UCSD-AML1 (cell line): ENCODE data around the gene NDUFS7.
A peak's percentile ranks its signal among the peaks of the same experiment; 100 is the strongest.
"Not testable (repeated sequence)": the region's sequence is repeated elsewhere in the genome, so short reads cannot be mapped to it uniquely, and the experiment has no call there.

Experiments
- DNase-seq: peaks from one replicate; lab custom pipeline; 2025; ENCODE audit not compliant: unreplicated experiment; lab: John Stamatoyannopoulos, UW

Gene NDUFS7

DNA sequence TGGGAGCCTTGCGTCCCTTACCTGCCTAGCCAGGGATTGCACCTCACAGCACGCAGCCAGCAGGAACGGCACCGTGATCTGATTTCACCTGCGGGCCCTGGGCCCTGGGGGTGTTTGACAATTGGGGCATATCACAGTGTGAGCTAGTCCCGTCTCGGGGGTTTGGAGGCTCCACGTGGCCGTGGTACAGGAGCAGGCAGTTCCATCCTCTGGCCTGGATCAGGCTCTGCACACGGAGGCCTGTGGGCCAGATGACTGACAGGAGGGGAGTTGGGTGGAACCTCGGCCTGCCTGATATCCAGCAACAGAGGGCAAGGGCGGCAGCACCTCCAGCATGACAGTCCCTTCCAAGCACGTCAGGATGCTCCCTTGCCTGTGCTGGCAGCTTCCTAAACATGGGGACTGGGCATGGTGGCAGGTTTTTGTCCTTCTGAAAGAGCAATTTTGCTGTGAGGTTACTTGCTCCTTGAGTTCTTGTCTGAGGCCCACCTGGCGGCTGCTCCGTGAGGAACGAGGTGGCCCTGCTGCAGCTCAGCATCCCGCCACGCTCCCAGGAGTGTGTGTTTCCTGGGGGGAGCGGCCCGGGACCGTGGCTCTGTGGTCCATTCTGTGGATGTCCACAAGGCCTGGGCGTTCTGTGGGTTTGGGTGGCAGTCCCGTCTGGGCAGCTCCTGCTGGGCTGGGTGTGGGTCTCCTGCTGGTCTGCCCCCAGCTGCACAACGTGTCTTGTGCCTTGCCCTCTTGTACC, 48.2 kb downstream of the NDUFS7 start:
- no peak for DNase-seq

DNA sequence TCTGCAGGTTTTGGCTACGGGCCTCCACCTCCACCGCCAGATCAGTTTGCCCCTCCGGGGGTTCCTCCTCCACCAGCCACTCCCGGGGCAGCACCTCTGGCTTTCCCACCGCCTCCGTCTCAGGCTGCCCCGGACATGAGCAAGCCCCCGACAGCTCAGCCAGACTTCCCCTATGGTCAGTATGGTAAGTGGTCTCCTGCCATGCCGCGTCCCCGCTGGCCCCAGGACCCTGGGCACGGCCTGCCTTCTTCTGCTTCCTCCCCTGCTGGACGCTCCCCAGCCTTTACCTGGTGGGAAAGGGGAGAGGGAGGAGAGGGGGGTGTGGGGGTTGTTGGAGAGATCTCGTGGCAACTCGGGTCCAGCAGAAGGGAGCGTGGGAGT, 48.8 kb downstream of the NDUFS7 start:
- no peak for DNase-seq

DNA sequence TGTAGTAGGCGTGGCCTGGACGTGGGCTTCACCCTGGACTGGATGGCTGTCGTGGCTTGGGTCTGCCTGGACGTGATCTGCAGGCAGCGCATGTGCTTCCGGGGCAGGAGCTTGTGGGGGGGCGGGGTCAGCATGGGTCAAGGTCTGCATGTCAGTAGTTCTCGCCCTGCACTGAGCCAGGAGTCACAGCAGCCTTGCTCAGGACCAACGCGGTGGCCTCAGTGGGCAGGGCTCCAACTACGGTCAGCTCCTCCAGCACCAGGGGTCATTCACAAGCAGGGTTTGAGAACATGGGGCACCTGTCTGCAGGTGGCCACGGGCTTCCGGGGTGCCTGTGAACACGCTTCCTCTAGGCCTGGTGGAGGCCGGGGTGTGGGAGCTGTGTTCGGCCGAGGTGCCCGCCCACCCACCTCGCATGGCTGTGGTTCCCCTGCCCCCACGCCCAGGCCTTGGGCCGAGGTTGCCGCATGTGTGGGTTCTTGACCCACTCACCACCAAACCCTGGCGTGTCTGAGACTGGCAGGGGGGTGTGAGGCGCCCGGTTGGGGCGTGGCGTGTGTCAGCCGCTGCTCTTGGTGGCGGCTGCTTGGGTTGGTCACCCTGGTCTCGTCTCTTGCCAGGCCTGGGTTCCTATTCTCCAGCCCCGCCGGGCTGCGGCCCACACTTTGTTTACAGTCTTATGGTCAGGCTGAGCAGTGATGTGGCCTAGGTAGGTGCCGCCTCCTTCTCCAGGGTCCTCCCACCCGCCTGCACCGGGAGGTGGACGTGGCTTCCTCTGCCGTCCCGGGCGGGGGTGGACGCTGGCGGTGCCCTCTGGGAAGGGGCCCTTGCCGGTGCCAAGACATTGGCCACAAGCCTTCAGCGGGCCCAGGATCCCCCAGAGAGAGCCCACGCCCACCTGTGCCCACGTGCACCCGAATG, 49.7 kb downstream of the NDUFS7 start:
- no peak for DNase-seq

DNA sequence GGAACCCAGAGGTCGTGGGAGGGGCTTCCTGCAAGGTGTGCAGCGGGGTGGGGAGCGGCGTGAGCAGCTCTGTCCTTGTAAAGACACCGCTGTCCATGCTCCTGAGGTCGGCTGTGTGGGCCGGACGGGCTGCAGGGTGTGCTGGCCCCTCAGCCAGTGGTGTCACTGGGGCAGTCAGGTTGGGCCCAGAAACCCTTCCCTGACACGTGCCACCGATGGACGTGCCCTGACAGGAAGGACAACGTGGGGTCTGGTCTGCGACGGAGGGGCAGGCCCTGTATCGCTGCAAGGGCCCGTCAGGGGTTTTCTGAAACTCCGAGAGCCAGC, 50.3 kb downstream of the NDUFS7 start:
- no peak for DNase-seq

DNA sequence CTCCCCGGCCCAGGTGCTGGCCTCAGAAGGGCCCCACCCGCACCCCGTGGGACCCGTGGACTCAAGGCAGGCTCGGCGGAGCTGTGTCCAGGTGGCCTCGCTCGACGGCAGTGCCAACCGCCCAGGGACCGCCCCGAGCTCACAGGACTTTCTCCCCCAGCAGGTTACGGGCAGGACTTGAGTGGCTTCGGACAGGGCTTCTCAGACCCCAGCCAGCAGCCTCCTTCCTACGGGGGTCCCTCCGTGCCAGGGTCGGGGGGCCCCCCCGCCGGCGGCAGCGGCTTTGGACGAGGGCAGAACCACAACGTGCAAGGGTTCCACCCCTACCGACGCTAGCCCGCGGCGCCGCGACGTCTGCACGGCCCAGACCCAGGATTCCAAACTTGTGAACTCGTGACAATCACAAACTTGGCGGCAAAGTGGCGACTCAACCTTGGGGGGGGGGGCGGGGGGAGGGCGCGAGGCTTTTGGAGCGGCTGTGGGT, 50.9 kb downstream of the NDUFS7 start:
- DNase-seq: no peak

DNA sequence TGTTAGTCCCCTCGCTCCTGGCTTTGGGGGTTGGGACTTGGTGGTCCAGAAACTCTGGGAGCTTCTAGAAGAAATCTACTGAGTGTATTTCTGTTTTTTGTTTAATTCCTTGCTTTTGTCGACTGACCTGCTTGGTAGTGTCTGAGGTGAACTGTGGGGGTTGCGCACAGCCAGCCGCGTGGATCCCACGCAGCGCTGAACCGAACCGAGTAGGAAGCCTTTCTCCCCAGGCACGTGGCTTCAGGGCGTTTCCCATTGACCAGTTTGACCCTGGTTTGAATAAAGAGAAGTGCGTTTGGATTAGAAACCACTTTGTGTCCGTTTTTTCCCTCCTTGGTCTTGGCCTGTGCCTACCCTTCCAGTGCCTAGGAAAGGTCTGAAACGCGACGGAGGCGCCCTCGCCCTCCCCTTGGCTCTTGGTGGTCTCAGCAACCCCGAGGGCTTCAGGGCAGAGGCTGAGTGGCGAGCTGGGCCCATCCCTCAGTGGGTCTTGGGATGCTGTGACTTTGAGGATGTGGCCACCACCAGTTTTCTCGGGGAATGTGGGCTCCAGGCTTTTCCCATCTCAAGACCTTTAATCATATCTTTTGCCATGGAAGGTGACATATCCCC, 51.8 kb downstream of the NDUFS7 start:
- DNase-seq: no peak

DNA sequence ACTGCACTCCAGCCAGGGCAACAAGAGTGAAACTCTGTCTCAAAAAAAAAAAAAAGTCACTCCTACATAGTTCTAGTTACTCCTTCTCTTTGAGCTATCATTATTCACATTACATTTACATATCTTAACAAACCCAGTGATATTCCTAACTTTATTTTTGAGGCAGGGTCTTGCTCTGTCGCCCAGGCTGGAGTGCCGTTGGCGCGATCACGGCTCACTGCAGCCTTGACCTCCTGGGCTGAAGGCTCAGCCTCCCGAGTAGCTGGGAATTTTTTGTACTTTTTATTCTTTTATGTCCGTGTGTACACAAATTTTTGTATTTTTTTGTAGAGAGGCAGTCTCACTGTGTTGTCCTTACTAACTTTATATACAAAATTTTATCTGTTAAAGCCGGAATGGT, 53.9 kb downstream of the NDUFS7 start:
- no peak for DNase-seq

DNA sequence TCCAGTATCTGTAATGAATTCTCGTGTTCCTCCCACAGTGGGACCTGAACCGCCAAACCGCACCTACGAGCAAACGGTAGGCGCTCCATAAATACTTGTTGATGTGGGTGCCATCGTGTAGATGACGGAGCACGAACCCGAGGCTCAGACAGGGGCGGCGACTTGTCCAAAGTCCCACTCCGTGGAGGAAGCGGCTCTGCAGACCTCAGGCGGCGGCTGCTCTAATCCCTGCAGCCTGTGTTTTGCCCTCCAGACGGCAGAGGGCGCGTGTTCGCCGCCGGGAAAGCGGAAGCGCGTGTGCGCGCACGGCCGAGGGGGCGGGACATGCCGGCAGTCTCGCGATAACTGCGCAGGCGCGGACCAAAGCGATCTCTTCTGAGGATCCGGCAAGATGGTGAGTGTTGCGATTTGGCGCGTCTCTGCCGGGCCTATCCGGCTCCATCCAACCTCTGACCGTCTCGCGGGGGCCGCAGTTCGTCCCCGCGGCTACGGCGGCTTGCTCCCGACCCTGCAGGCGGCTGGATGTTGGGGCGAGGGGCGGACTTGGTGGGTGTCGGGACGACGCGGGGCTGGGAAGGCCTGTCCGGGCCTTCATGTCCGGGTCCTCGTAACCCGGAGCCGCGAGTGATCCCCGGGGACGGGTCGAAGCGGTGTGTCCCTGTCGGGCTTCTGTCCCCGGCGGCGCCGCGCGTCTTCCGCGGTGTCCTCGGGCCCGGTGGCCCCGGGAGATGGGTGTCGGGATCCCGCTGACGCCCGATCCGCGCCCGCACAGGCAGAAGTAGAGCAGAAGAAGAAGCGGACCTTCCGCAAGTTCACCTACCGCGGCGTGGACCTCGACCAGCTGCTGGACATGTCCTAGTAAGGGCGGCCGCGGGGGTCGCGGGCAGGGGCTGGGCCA, 54.6 kb downstream of the NDUFS7 start, which contains the start of gene RPS15:
RPS15 (plus strand) TSS at position 362 of the 898 bp plus-strand sequence; CDS start at position 392, 30 bp downstream.
- DNase-seq: peak; percentile 96

DNA sequence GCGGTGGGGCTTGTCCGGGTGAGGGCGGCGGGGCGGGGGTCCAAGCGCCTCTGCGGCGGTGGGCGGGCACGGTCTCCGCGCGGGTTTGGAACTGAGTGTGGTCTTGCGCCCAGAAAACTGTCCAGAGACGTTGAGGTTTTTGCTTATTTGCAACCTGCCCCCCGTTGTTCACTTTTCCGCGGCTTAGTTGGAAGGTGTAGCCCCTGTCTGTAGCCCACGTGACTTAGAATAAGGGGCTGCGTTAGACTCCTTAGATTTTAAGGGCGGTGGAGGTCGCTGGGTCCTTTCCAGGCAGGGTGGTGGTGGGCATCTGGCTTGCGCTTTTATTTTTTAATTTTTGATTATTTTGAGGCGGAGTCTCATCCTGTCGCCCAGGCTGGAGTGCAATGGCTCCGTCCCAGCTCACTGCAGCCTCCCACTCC, 55.2 kb downstream of the NDUFS7 start:
- DNase-seq: no peak

DNA sequence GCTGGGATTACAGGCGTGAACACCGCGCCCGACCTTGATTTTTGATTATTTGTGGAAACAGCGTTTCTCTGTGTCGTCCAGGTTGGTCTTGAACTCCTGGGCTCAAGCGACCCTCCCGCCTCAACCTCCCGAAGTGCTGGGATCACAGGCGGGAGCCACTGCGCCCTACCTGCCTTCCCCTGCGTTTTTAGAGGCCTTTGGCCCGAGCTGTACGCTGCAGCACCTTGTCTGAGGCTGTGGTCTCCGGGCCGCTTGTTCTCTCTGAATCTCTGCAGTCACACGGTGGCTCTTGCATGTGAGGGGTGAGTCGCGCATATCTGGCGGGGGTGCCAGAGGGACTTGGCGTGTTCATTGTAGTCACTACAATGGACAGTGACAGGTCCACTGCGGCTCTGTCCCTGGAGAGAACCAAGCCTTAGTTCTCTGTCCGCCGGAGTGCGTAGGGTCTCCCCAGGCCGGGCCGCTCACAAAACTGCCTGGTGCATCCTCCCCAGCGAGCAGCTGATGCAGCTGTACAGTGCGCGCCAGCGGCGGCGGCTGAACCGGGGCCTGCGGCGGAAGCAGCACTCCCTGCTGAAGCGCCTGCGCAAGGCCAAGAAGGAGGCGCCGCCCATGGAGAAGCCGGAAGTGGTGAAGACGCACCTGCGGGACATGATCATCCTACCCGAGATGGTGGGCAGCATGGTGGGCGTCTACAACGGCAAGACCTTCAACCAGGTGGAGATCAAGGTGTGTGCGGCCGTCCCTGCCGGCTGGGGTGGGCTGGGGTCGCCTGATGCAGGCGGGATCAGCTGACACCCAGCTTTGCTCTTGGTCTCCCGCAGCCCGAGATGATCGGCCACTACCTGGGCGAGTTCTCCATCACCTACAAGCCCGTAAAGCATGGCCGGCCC, 56.1 kb downstream of the NDUFS7 start:
- not testable (repeated sequence) for DNase-seq

DNA sequence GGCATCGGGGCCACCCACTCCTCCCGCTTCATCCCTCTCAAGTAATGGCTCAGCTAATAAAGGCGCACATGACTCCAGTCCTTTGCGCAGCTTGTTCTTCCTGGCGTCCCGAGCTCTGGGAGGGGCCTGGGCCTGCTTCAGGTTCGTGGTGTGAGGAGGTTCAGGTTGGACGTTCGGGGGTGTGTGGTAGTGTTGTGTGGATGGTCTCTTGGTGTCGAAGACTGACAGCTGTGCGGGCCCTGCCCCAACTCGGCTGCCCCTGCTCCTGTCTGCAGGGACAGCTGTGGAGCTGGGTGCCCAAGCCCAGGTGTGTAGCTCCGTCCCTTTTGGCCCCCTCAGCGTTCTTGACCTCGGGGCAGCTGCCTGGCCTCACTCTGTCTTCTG, 56.7 kb downstream of the NDUFS7 start:
- DNase-seq: no peak

DNA sequence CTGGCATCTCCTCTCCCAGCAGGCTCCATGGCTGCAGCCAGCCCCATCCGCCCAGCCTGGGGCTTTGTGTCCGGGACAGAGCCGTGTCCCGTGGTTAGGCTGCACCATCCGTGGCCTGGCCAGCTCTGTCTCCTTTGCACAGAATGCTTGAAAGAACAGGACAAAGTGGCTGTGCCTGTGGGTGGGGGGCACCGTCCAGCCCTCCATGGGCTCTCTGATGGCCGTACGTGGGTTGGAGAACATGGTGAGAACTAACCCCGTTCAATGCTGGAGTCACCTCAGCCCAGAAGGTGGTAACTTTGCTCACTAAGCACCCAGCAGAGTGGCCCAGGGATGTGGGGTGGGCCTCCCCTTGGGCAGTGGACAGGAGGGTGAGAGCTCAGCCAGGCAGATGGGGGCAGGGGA, 57.3 kb downstream of the NDUFS7 start:
- DNase-seq: no peak

DNA sequence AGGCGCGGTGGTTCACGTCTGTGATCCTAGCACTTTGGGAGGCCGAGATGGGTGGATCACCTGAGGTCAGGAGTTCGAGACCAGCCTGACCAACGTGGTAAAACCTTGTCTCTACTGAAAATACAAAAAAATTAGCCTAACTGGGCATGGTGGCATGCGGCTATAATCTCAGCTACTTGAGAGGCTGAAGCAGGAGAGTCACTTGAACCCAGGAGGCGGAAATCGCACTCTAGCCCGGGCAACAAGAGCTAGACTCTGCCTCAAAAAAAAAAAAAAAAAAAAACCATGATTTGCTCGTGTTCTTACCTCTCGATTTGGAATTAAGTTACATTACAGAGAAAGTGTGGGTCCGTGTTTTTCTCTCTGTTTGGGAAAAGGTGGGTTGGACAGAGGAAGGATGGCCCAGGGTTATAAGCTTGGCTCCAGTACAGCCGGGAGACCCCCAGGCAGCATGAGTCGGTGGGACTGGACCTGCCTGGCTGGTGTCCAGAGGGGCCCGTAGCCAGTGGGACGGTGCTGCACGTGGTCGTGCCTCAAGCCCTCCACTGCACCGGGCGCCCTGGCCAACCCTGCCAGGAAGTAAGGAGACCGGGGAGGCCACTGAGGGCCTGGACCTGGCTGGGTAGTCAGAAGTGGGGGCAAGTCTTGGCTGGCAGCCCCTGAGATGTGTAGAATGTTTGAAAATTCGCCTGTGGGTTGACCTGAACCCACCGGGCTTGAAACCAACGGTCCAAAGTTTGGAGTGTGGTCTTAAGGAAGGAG, 58.2 kb downstream of the NDUFS7 start:
- DNase-seq: no peak
